Measurements from ENCODE around the gene FN3KRP. TPM values are rescaled to one million over a fixed set of nuclear protein-coding genes. Genes with fewer than 3 reads are reported as not detected.

The FN3KRP gene
- total and polyA plus RNA-seq, 2 of the 13 experiments (the other 11 are each of a cell fraction or from before 2014, with no cell fraction given), result 22.4 to 28.2 TPM

DNA sequence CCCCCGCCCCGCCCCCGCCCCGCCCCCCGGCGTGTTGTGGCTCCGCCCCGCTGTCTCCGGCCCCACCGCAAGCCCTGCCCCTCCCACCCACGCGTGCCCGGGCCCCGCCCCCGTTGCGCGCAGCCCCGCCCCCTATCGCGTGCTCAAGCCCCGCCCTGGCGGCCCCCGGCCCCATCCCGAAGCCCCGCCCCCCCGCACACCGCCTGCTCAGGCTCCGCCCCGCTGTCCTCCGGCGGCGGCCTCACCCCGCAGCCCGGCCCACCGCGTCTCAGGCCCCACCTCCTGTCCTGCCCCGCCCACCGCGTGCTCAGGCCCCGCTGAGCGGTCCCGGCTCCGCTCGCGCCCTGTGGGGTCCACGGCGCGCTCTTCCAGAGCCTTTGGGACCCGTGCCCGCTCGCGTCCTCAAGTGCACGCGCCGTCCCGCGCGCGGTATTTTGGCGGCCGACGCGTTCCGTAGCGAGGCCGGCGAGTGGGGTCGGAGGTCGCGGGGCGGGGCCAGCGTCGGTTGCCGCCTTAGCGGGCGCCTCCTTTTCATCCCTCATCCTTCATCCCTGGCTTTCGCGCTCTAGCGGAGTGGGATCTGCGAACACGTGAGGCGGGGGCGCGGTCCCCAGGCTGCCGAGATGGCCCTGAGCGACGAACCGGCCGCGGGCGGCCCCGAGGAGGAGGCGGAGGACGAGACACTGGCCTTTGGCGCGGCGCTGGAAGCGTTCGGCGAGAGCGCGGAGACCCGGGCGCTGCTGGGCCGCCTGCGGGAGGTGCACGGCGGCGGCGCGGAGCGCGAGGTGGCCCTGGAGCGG, 35.3 kb downstream of the FN3KRP start, which contains the start of gene TBCD (continued):
- TF ChIP-seq, protein P1, sequence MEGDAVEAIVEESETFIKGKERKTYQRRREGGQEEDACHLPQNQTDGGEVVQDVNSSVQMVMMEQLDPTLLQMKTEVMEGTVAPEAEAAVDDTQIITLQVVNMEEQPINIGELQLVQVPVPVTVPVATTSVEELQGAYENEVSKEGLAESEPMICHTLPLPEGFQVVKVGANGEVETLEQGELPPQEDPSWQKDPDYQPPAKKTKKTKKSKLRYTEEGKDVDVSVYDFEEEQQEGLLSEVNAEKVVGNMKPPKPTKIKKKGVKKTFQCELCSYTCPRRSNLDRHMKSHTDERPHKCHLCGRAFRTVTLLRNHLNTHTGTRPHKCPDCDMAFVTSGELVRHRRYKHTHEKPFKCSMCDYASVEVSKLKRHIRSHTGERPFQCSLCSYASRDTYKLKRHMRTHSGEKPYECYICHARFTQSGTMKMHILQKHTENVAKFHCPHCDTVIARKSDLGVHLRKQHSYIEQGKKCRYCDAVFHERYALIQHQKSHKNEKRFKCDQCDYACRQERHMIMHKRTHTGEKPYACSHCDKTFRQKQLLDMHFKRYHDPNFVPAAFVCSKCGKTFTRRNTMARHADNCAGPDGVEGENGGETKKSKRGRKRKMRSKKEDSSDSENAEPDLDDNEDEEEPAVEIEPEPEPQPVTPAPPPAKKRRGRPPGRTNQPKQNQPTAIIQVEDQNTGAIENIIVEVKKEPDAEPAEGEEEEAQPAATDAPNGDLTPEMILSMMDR (CRISPR knock-in tag; IDR thresholded peaks at IDR 0.05), result peak; percentile 25
- TF ChIP-seq, protein P2, sequence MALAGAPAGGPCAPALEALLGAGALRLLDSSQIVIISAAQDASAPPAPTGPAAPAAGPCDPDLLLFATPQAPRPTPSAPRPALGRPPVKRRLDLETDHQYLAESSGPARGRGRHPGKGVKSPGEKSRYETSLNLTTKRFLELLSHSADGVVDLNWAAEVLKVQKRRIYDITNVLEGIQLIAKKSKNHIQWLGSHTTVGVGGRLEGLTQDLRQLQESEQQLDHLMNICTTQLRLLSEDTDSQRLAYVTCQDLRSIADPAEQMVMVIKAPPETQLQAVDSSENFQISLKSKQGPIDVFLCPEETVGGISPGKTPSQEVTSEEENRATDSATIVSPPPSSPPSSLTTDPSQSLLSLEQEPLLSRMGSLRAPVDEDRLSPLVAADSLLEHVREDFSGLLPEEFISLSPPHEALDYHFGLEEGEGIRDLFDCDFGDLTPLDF (CRISPR knock-in tag; IDR thresholded peaks at IDR 0.05), result peak; percentile 93
- TF ChIP-seq ZMYM3 (CRISPR knock-in tag; IDR thresholded peaks at IDR 0.05), result peak; percentile 88
- no peak for TF ChIP-seq ZNF557 (CRISPR knock-in tag; IDR thresholded peaks at IDR 0.05)
- TF ChIP-seq IRX3 (CRISPR knock-in tag; IDR thresholded peaks at IDR 0.05; ENCODE audit: borderline replicate concordance, low read depth), result peak; percentile 90; the same call in 1 of the 2 replicates
- 0 out of 2 replicates have a peak, but pooled peaks have one; percentile 91 for TF ChIP-seq ZNF672 (CRISPR knock-in tag; IDR thresholded peaks at IDR 0.05)
- TF ChIP-seq PCBP2 (optimal IDR thresholded peaks at IDR 0.05; ENCODE audit: low read depth, low read length, poor library complexity, severe bottlenecking), result no peak
- TF ChIP-seq GATAD1 (CRISPR knock-in tag; IDR thresholded peaks at IDR 0.05), result peak; percentile 93
- peak; percentile 67 for TF ChIP-seq ZNF121 (CRISPR knock-in tag; IDR thresholded peaks at IDR 0.05)
- TF ChIP-seq MED1 (CRISPR knock-in tag; IDR thresholded peaks at IDR 0.05), result peak; percentile 87
- TF ChIP-seq SAP130 (CRISPR knock-in tag; IDR thresholded peaks at IDR 0.05; ENCODE audit: low read depth), result peak; percentile 95
- TF ChIP-seq ZNF710 (CRISPR knock-in tag; IDR thresholded peaks at IDR 0.05; ENCODE audit: borderline replicate concordance), result peak; percentile 82
- TF ChIP-seq, protein P3, sequence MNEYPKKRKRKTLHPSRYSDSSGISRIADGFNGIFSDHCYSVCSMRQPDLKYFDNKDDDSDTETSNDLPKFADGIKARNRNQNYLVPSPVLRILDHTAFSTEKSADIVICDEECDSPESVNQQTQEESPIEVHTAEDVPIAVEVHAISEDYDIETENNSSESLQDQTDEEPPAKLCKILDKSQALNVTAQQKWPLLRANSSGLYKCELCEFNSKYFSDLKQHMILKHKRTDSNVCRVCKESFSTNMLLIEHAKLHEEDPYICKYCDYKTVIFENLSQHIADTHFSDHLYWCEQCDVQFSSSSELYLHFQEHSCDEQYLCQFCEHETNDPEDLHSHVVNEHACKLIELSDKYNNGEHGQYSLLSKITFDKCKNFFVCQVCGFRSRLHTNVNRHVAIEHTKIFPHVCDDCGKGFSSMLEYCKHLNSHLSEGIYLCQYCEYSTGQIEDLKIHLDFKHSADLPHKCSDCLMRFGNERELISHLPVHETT (CRISPR knock-in tag; conservative IDR thresholded peaks at IDR 0.05), result peak; percentile 79
- TF ChIP-seq JUND (CRISPR knock-in tag; IDR thresholded peaks at IDR 0.05), result peak; percentile 63; the same call in 1 of the 2 replicates
- TF ChIP-seq IRF9 (CRISPR knock-in tag; IDR thresholded peaks at IDR 0.05; ENCODE audit: borderline replicate concordance), result peak; percentile 89
- TF ChIP-seq RAD51 (IDR thresholded peaks at IDR 0.05; ENCODE audit: borderline replicate concordance), result no peak
- peak; percentile 93 for TF ChIP-seq HOXA5 (CRISPR knock-in tag; IDR thresholded peaks at IDR 0.05)
- TF ChIP-seq EEA1 (CRISPR knock-in tag; IDR thresholded peaks at IDR 0.05; ENCODE audit: borderline replicate concordance), result peak; percentile 43; the same call in 1 of the 2 replicates
- TF ChIP-seq SSRP1 (CRISPR knock-in tag; IDR thresholded peaks at IDR 0.05), result peak; percentile 93
- peak; percentile 94 for TF ChIP-seq ZBTB38 (CRISPR knock-in tag; IDR thresholded peaks at IDR 0.05)
- TF ChIP-seq, protein P4, sequence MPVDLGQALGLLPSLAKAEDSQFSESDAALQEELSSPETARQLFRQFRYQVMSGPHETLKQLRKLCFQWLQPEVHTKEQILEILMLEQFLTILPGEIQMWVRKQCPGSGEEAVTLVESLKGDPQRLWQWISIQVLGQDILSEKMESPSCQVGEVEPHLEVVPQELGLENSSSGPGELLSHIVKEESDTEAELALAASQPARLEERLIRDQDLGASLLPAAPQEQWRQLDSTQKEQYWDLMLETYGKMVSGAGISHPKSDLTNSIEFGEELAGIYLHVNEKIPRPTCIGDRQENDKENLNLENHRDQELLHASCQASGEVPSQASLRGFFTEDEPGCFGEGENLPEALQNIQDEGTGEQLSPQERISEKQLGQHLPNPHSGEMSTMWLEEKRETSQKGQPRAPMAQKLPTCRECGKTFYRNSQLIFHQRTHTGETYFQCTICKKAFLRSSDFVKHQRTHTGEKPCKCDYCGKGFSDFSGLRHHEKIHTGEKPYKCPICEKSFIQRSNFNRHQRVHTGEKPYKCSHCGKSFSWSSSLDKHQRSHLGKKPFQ (CRISPR knock-in tag; IDR thresholded peaks at IDR 0.05; ENCODE audit: insufficient replicate concordance), result no peak
